Mucosa of descending colon (tissue), 3 donors: ENCODE data around the gene MUC2. TPM values are rescaled to one million over a fixed set of nuclear protein-coding genes. Genes with fewer than 3 reads are reported as not detected.

Experiments
- ATAC-seq: fragments of 200-7000 bp; cut with Tn5 transposase; one replicate; pipeline ENCODE4 v1.9.1; 2020; ENCODE audit warnings: mild to moderate bottlenecking, moderate library complexity
- DNase-seq, 3 donors: peaks; one replicate each; pipeline ENCODE4 v3.0.0-alpha.2; 2020
- H3K36me3 ChIP-seq: fragments of 200-600 bp; one replicate; pipeline ENCODE4 v1.8.0; 2021; ENCODE audit warnings: low read depth, mild to moderate bottlenecking
- H3K4me1 ChIP-seq: fragments of 200-600 bp; one replicate; pipeline ENCODE4 v1.8.0; 2021; ENCODE audit warnings: low read depth, mild to moderate bottlenecking
- H3K4me3 ChIP-seq: fragments of 200-600 bp; one replicate; pipeline ENCODE4 v1.8.0; 2021; ENCODE audit warnings: mild to moderate bottlenecking
- H3K9me3 ChIP-seq: fragments of 200-600 bp; one replicate; pipeline ENCODE4 v1.8.0; 2021; ENCODE audit warnings: mild to moderate bottlenecking
- CTCF ChIP-seq: fragments of 200-600 bp; IDR thresholded peaks from one replicate; pipeline ENCODE4 v1.8.0; 2022; ENCODE audit warnings: antibody characterized with exemption, mild to moderate bottlenecking
- intact Hi-C, 2 donors: fragments of 100-400 bp; cut with DNase I in 1 of 2; cut with micrococcal nuclease in 1 of 2; formaldehyde crosslinking; loops; one replicate each; pipeline versions ENCODE4 v1.11.0 to v1.11.1; 2022; cut with DNase I, micrococcal nuclease
- total RNA-seq, 3 donors: library from RNA; stranded (reverse); fragmentation: NEBNext Ultra II Directional in 2 of 3; extraction: Animal tissue kit (Norgen Biotek cat#: 25700) in 2 of 3; gene quantifications; one replicate each; pipeline versions ENCODE4 v1.2.1 to v1.2.4, GENCODE V29; 2021 to 2023
- donor health status: DM: no; HTN: no; CAD: no; lungs with moderate emphysema.
- donor health status: DM: no; HTN: no; CAD: no.
- donor health status: DM: no; HTN: yes; CAD: no.

MUC2 gene
- total RNA-seq, 3 donors from 2014 or later, result 379 to 1,246 (median 1,109) TPM

GRCh38 chr11:1041471-1041870 is 33.2 kb upstream of the MUC2 start:
- TF ChIP-seq CTCF, result no peak

GRCh38 chr11:1041936-1042608 is 32.6 kb upstream of the MUC2 start:
- intact Hi-C loops, result no loop called here
- Histone ChIP-seq H3K9me3 (no peaks in the 10 kb centered on the region), H3K36me3 (no peaks in the 10 kb centered on the region), H3K4me1 (peaks cover 5% of the 10 kb centered on the region), H3K4me3 (no peak overlapping the region)
- ATAC-seq (peak; percentile 78), DNase-seq (peak; percentile 56 to 73 (median 71))
- no peak for TF ChIP-seq CTCF

More at GRCh38 chr11:1041471-1041870, 33.2 kb upstream of the MUC2 start:
- no peaks in the 10 kb centered on the region for H3K36me3 ChIP-seq
- H3K9me3 ChIP-seq, result no peaks in the 10 kb centered on the region
- peaks cover 5% of the 10 kb centered on the region for H3K4me1 ChIP-seq
- intact Hi-C loops, result no loop called here
- ATAC-seq (peak; percentile 9), DNase-seq (peak in 1 of 3 donors; percentile 34)
- no peak overlapping the region for H3K4me3 ChIP-seq

- Histone ChIP-seq H3K4me3 (no peak overlapping the region), H3K9me3 (no peaks in the 10 kb centered on the region), H3K36me3 (no peaks in the 10 kb centered on the region), H3K4me1 (peaks cover 5% of the 10 kb centered on the region)
- no peak for ATAC-seq
- intact Hi-C loops, result no loop called here
- no peak for TF ChIP-seq CTCF
- DNase-seq, result peak in 1 of 3 donors; percentile 43
Observed at GRCh38 chr11:1042626-1043562, 31.8 kb upstream of the MUC2 start.

- ATAC-seq (no peak), DNase-seq (peak in 2 of 3 donors; percentile 22 to 39)
- Histone ChIP-seq H3K4me3 (no peak overlapping the region), H3K36me3 (no peaks in the 10 kb centered on the region), H3K4me1 (peaks cover 5% of the 10 kb centered on the region), H3K9me3 (no peaks in the 10 kb centered on the region)
- TF ChIP-seq CTCF, result no peak
- intact Hi-C loops, result no loop called here
Observed at GRCh38 chr11:1043563-1044096, 31.0 kb upstream of the MUC2 start.

GRCh38 chr11:1044160-1044559 is 30.5 kb upstream of the MUC2 start:
- DNase-seq, result no peak
- intact Hi-C loops, result no loop called here
- ATAC-seq, result no peak
- TF ChIP-seq CTCF, result no peak
- H3K9me3 ChIP-seq, result no peaks in the 10 kb centered on the region
- no peak overlapping the region for H3K4me3 ChIP-seq
- peaks cover 5% of the 10 kb centered on the region for H3K4me1 ChIP-seq
- no peaks in the 10 kb centered on the region for H3K36me3 ChIP-seq
